ENCODE results near the gene PCYT2.

Gene PCYT2

GRCh38 chr17:81942167-81942553, 31.0 kb upstream of the PCYT2 start:
- no peak for DNase-seq

- no peak for DNase-seq
Observed at GRCh38 chr17:81941484-81942166, 30.4 kb upstream of the PCYT2 start.

- DNase-seq: no peak
Observed at GRCh38 chr17:81940538-81941483, 29.6 kb upstream of the PCYT2 start.

GRCh38 chr17:81939881-81940385, 28.7 kb upstream of the PCYT2 start:
- DNase-seq: no peak

GRCh38 chr17:81939218-81939617, 28.0 kb upstream of the PCYT2 start:
- no peak for DNase-seq

GRCh38 chr17:81935709-81936084, 24.5 kb upstream of the PCYT2 start:
- DNase-seq: no peak

- no peak for DNase-seq
Observed at GRCh38 chr17:81934850-81935708, 23.9 kb upstream of the PCYT2 start.

- DNase-seq: no peak
Observed at GRCh38 chr17:81934098-81934757, 23.0 kb upstream of the PCYT2 start.

GRCh38 chr17:81933178-81933699, 22.0 kb upstream of the PCYT2 start:
- no peak for DNase-seq

- DNase-seq: no peak
Observed at GRCh38 chr17:81932333-81932983, 21.3 kb upstream of the PCYT2 start.

GRCh38 chr17:81931557-81932332, 20.5 kb upstream of the PCYT2 start:
- no peak for DNase-seq

- no peak for DNase-seq
Observed at GRCh38 chr17:81931189-81931556, 20.0 kb upstream of the PCYT2 start.

GRCh38 chr17:81930142-81931125, 19.2 kb upstream of the PCYT2 start:
- no peak for DNase-seq

- DNase-seq: no peak
Observed at GRCh38 chr17:81929253-81930141, 18.3 kb upstream of the PCYT2 start.

- DNase-seq: no peak
Observed at GRCh38 chr17:81928544-81929252, 17.5 kb upstream of the PCYT2 start.

GRCh38 chr17:81927653-81928543, 16.7 kb upstream of the PCYT2 start, which contains the start of gene MAFG:
Gene MAFG (minus strand): TSS chr17:81927735. CDS start chr17:81923185, 4,550 bp downstream.
- DNase-seq: peak; percentile 94

Measured in fibroblast of skin of right quadriceps (primary cell).